Measurements from ENCODE around the gene TRMT1.
A peak's percentile ranks its signal among the peaks of the same experiment; 100 is the strongest.

The TRMT1 gene

DNA sequence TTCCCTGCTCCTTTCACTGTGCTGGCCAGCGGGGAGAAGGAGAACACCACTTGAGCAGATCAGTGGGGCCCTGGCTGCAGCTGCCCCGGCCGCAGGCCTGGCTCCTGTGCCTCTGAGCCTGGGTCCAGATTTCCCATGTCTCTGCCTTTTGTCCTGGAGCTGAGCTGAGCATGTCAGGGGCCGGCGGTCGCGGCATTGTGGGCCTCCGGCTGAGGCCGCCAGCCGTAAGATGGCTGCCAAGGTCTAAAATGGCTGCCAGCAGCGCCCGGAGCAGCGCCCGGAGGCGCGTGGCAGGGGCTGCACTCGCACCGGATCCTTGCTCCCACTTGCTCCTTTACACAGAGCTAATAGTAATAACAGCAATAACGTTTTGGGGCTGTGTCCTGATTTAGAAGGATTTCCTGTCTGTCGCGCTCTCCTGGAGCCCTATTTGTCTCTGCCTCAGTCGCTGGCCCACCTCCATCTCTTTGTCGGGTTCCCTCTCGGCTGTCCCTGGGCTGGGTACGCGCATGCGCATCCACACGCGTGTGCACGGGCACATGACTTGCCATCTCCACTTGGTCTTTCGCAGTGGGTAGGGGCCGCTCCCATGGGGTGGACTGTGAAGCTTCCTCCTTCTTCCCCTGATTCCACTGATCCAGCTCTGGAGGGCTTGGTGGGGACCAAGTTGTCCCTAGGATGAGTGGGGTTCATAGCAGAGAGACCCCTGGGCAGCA is 46.0 kb downstream of the TRMT1 start:
- DNase-seq (ENCODE audit: low spot score): no peak

GRCh38 chr19:13069415-13070359 is 46.9 kb downstream of the TRMT1 start:
- DNase-seq (ENCODE audit: low spot score): no peak

DNA sequence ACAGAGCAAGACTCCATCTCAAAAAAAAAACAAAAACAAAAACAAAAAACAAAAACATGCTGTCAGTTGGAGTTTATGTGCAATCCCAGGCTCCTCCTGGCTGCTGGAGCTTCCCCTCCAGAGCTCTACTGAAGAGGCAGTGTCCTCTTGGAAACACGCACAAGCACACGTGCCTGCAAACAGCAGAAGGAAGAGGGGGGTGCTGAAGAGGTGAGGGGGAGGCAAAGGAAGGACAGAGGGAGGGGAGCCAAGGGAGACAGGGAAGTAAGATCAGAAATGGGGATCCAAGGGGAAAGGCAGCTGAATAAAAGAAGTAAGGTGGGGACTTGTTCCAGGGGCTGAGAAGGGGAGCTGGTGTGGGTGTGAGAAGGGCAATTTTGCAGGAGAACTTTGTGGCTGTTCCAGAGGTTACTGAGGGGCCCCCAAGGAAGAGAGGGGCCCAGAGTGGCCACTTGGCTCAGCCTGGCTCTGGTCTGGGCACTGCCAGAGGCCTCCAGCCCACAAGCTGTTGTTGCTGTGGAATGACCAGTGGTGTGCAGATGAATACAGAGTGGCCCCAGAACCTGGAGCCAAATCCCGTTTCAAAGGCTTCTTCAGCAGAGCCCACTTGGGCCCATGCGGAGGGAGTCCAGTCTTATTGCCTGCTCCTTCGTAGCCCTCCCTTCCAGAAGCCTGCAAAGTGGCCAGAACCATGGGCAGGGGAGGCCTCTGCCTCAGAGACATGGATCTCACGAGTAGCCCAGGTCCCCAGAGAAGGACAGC is 48.3 kb downstream of the TRMT1 start:
- DNase-seq (ENCODE audit: low spot score): no peak

- DNase-seq (ENCODE audit: low spot score): no peak
These were observed 49.4 kb downstream of the TRMT1 start for GRCh38 chr19:13066933-13067807.

DNA sequence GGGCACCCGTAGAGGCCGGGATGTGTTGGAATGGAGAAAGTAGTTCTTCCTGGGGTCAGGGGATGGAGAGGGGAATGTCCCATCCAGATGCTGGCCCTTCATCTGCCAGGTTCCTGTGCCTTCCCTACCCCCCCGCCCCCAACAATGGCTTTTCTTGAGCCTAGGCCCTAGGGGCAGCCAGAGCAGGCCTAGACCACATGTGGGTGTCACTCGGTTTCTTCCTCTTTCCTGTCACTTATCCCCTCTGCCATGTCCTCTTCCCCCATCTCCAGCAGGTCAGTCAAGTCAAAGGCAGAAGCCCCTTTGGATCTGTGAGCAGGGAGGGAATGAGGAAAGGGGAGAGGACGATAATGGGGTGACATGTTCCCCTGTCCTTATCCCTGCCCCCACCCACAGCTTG is 50.3 kb downstream of the TRMT1 start:
- no peak for DNase-seq (ENCODE audit: low spot score)

DNA sequence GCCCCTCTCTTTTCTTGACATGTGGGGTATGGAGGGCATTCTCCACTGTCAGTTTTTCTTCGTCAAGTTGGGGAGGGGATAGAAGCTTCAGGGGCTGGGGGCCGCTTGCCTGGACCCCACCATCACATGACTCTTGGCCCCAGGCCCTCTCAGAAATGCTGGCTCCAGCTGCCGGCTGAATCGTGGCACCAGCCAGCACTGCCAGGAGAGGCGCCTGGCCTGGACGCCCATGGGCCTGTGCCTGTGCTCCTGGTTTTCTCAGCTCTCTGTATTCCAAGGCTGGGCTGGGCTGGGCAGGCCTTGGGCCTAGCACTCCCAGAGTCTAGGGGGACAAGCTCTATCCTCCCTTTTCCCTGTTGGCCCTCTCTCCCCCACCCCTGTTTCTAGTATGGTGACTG is 52.4 kb downstream of the TRMT1 start:
- no peak for DNase-seq (ENCODE audit: low spot score)

- DNase-seq (ENCODE audit: low spot score): no peak
These were observed 53.0 kb downstream of the TRMT1 start for GRCh38 chr19:13063461-13064091.

DNA sequence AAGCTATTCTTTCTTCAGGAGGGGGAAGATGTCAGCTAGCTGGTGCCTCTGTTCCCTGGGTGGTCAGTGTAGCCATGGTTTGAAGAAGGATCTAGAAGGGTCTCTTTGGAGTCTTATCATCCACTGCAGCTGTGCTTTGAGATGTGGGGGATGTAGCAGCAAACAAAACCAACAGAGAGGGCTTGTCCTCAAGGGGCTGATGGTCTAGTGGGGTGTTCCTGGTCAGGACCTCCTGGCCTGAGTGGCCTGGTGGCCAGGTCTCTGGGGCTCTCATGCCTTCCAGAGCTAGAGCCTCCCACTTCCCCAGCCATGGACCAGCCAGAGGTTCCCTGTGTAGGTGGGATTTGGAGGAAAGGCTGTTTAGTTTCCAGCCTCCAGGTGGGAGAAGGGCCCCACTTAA is 54.2 kb downstream of the TRMT1 start:
- DNase-seq (ENCODE audit: low spot score): no peak

DNA sequence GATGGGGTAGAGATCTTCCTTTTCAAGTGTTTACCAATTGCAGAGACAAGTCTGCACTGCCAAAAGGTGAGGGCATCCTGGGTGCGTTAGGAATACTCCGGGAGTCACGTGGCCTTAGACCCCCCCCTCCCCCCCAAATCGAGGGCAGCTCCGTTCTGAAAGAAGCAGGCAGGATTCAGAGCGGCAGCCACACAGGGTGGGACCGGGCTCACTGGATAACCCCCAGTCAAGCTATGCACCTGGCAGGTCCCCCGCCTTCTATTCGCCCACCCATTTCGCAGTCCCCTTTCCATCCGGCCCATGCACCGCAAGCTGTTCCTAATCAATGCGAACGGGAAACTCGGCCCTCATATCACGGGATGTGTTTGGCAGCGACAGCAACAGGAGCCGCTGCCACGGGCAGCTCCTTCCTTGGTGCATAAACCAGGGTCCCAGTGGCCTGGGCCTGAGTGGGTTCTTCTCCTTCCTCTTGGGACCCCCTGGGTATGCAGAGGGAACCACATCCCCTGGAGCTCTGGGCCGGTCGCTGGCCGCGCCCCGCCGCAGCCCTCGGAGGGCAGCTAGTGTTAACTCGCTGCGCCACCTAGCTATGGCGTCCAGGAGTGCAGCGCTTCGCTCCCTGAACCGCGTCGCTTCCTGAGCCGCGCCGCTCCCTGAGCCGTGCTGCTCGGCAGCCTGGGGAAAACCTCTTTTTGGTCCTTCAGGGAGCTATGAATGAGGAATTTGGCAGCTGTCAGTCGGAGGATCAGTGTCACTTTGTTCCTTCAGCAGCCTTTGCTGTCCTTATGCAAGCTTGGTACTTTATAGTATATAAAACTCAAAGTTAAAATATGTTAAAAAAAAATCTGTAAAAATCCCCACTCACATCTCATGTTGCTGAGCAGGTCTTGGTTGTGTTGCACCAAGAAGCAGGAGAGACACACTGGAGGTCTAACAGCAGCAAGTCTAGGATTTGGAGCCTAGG is 55.3 kb downstream of the TRMT1 start:
- peak; percentile 89 for DNase-seq (ENCODE audit: low spot score)

DNA sequence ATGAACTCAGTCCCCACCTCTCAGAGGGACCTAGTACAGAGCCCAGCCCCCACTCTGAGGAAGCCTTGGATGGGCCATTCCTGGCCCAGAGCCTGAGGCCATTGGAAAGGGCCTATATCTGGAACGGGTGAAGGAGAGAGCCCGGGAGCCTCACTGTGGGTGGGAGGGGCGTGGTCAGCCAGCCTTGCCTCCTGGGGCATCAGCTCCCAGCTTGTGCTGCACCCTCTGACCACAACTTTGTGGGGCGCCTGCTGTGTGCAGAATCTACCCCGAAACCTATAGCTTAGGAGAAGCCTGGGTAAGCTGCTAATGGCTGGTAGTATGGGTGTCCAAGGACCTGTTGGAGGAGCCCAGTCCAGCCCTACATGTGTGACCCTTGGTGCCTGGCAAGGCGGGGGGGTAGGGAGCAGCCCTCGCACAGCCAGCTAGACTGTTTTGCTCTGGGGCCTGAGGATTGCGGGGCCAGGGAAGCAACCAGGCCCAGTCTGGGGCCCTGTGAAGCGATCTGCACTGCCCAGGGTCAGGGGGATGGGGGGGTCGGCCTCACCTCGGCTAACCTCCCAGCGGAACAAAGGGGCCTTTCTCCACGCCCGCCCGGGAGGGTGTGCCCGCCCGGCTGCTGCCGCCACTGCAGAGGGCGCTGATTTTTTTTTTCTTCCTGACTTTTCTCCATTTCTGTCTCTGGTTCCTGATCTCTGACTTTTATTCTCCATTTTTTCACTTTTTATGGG is 56.1 kb downstream of the TRMT1 start:
- no peak for DNase-seq (ENCODE audit: low spot score)

DNA sequence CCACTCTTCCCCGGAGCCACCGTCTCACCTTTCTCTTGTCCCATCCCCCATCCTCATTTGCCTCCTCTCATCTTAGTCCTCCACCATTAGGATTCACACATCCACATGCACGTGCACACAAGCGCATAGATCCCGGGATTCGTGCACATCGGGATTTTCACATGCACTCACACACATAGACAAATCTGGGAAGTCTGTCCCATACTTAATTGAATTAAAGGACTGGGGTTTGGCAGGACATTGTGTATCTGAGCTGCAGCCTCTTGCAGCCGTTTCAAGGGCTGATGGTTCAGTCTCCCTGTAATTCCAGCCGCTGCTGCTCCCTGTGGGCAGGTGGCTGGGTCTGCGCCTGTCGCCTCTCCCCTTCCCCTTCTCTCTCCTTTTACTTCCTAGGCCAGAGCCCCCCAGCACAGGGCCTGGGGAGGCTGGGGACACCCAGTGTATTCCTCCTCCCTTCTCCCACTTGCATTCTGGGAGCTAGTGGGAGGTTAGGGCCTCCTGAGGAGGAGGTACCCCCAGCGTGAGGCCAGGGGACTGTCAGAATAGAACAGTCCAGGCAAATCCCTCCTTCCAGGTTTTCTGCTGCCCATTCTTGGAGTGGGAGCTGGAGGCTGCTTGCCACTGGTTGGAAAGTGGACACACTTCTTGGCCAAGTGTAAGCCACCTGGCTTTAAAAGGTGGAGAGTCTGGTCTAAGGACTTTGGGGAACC is 57.4 kb downstream of the TRMT1 start:
- DNase-seq (ENCODE audit: low spot score): no peak

GRCh38 chr19:13057744-13058143 is 58.8 kb downstream of the TRMT1 start:
- no peak for DNase-seq (ENCODE audit: low spot score)

DNA sequence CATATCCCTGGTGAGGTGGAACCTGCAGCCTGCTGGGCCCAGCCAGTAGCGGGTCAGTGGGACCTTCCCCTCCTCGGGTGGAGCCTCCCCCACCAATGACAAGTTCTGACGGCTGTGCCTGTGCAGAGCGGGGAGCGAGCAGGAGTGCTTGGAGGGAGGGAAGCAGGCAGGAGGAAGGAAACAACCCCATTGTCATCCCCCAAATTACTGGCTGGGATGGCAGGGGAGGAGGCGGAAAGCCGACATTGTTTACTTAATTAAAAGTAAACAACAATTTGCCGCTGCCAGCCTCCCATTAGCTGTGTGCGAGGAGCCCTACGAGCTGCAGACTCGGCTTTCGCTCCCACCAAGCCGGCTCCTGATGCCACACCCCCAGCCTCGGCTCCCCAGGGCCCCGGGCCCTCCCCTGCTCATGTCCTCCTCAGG is 59.4 kb downstream of the TRMT1 start:
- no peak for DNase-seq (ENCODE audit: low spot score)

- peak; percentile 84 for DNase-seq (ENCODE audit: low spot score)
These were observed 60.4 kb downstream of the TRMT1 start for GRCh38 chr19:13056052-13056660.

- peak; percentile 91 for DNase-seq (ENCODE audit: low spot score)
These were observed 61.1 kb downstream of the TRMT1 start for GRCh38 chr19:13055213-13056051.

Data from AG20443 (cell line).